ENCODE results near the gene LRRC71. TPM values are rescaled to one million over a fixed set of nuclear protein-coding genes. Genes with fewer than 3 reads are reported as not detected.

The LRRC71 gene
- total and polyA plus RNA-seq, 8 donors = 0.30 to 0.59 TPM; not detected in 6

GRCh38 chr1:156933136-156933535, 12.7 kb downstream of the LRRC71 start:
- WGBS, 2 donors = 74 to 79% methylated on average over 6 of the region's 6 CpGs
- Histone ChIP-seq H3K36me3 (no peaks in the 10 kb centered on the region), H3K4me1 (no peaks in the 10 kb centered on the region), H3K27ac (no peak overlapping the region), H3K9me3 (no peaks in the 10 kb centered on the region), H3K4me3 (no peak overlapping the region), H3K27me3 (peaks cover 0 to 4% (median 0%) of the 10 kb centered on the region in 4 donors)
- ATAC-seq (no peak), FAIRE-seq (no peak), DNase-seq (peak in 1 of 6 donors; percentile 26)
- no peak for TF ChIP-seq CTCF (IDR thresholded peaks at IDR 0.05)
- intact Hi-C loops (cut with DNase I) = no loop called here

GRCh38 chr1:156935505-156936128, 15.2 kb downstream of the LRRC71 start:
- no peak for FAIRE-seq
- Histone ChIP-seq H3K27ac (no peak overlapping the region), H3K27me3 (no peaks in the 10 kb centered on the region), H3K4me3 (no peak overlapping the region), H3K4me1 (no peaks in the 10 kb centered on the region), H3K9me3 (no peaks in the 10 kb centered on the region), H3K36me3 (peaks cover 0 to 17% (median 8%) of the 10 kb centered on the region in 3 donors)
- 92 to 93% methylated on average over 17 of the region's 17 CpGs for WGBS, 2 donors
- ATAC-seq = no peak
- no peak for DNase-seq
- TF ChIP-seq CTCF (IDR thresholded peaks at IDR 0.05) = no peak
- intact Hi-C loops (cut with DNase I) = no loop called here

- H3K9me3 ChIP-seq = no peaks in the 10 kb centered on the region
- H3K36me3 ChIP-seq = peaks cover 0 to 23% (median 8%) of the 10 kb centered on the region in 3 donors
- ATAC-seq = no peak
- DNase-seq = no peak
- H3K27me3 ChIP-seq = no peaks in the 10 kb centered on the region
- WGBS, 2 donors = 91 to 97% methylated on average over 5 of the region's 5 CpGs
- TF ChIP-seq CTCF (IDR thresholded peaks at IDR 0.05) = no peak
- intact Hi-C loops (cut with DNase I) = no loop called here
- no peak overlapping the region for H3K27ac ChIP-seq
- no peaks in the 10 kb centered on the region for H3K4me1 ChIP-seq
- no peak for FAIRE-seq
- no peak overlapping the region for H3K4me3 ChIP-seq
Measured at GRCh38 chr1:156936191-156936590, 15.8 kb downstream of the LRRC71 start.

- WGBS, 2 donors = 80 to 88% methylated on average over 10 of the region's 10 CpGs
Measured at GRCh38 chr1:156936721-156937220, 16.3 kb downstream of the LRRC71 start.

More at GRCh38 chr1:156936721-156937220, 16.3 kb downstream of the LRRC71 start:
- DNase-seq (no peak), FAIRE-seq (no peak), ATAC-seq (no peak)
- TF ChIP-seq CTCF (IDR thresholded peaks at IDR 0.05) = no peak
- Histone ChIP-seq H3K36me3 (peaks cover 0 to 29% (median 12%) of the 10 kb centered on the region in 3 donors), H3K9me3 (no peaks in the 10 kb centered on the region), H3K27ac (no peak overlapping the region), H3K27me3 (no peaks in the 10 kb centered on the region), H3K4me3 (no peak overlapping the region), H3K4me1 (no peaks in the 10 kb centered on the region)
- intact Hi-C loops (cut with DNase I) = no loop called here

Data from pancreas (tissue), 10 donors.